ENCODE results near the gene ASB13. TPM values are rescaled to one million over a fixed set of nuclear protein-coding genes. Genes with fewer than 3 reads are reported as not detected.

Gene ASB13
- total and polyA plus RNA-seq, 2 experiments from 2014 or later, result 16.9 to 18.1 TPM

- Histone ChIP-seq H3K27ac (no peak overlapping the region), H3K27me3 (no peaks in the 10 kb centered on the region), H4K20me1 (ENCODE audit: insufficient read depth, poor library complexity, severe bottlenecking) (no peaks in the 10 kb centered on the region), H3K4me1 (ENCODE audit: insufficient read depth) (no peaks in the 10 kb centered on the region), H3K9me2 (replicated peaks; ENCODE audit: insufficient read depth) (no peaks in the 10 kb centered on the region), H3K79me2 (peaks cover 27% of the 10 kb centered on the region), H3K36me3 (replicated peaks; ENCODE audit: insufficient read depth, low read depth) (no peaks in the 10 kb centered on the region), H3K9me3 (ENCODE audit: low read depth) (no peaks in the 10 kb centered on the region), H2AFZ (peak overlapping the region; percentile 85), H3K4me3 (peak overlapping the region; percentile 94), H3K4me2 (peak overlapping the region; percentile 98)
- 61% methylated on average over 15 of the region's 15 CpGs for WGBS (ENCODE audit: low lambda C conversion rate, missing lambda C conversion rate)
- TF ChIP-seq EZH2 (IDR thresholded peaks at IDR 0.05; ENCODE audit: borderline replicate concordance) (no peak), CTCF (IDR thresholded peaks at IDR 0.05; ENCODE audit: poor library complexity) (no peak), EZH2phosphoT487 (IDR thresholded peaks at IDR 0.05; ENCODE audit: low read depth, severe bottlenecking, unreplicated experiment) (no peak)
- DNase-seq (ENCODE audit: low spot score), result no peak
These were observed 641 bp upstream of the ASB13 start for GRCh38 chr10:5666841-5667630.

- 25% methylated on average over 9 of the region's 9 CpGs for WGBS (ENCODE audit: low lambda C conversion rate, missing lambda C conversion rate)
- no peaks in the 10 kb centered on the region for H3K27me3 ChIP-seq
- H3K36me3 ChIP-seq (replicated peaks; ENCODE audit: insufficient read depth, low read depth), result no peaks in the 10 kb centered on the region
- no peaks in the 10 kb centered on the region for H3K9me3 ChIP-seq (ENCODE audit: low read depth)
- peak overlapping the region; percentile 98 for H3K4me2 ChIP-seq
- no peaks in the 10 kb centered on the region for H4K20me1 ChIP-seq (ENCODE audit: insufficient read depth, poor library complexity, severe bottlenecking)
- peak overlapping the region; percentile 86 for H3K27ac ChIP-seq
- TF ChIP-seq CTCF (IDR thresholded peaks at IDR 0.05; ENCODE audit: poor library complexity), result no peak
- no peak for TF ChIP-seq EZH2phosphoT487 (IDR thresholded peaks at IDR 0.05; ENCODE audit: low read depth, severe bottlenecking, unreplicated experiment)
- no peak for TF ChIP-seq EZH2 (IDR thresholded peaks at IDR 0.05; ENCODE audit: borderline replicate concordance)
- no peaks in the 10 kb centered on the region for H3K9me2 ChIP-seq (replicated peaks; ENCODE audit: insufficient read depth)
- DNase-seq (ENCODE audit: low spot score), result no peak
- peak overlapping the region; percentile 94 for H3K4me3 ChIP-seq
- H2AFZ ChIP-seq, result peak overlapping the region; percentile 81
- peaks cover 39% of the 10 kb centered on the region for H3K79me2 ChIP-seq
- peaks cover under 1% of the 10 kb centered on the region for H3K4me1 ChIP-seq (ENCODE audit: insufficient read depth)
These were observed 905 bp downstream of the ASB13 start for GRCh38 chr10:5665373-5666007.

- Histone ChIP-seq H3K27me3 (no peaks in the 10 kb centered on the region), H3K9me2 (replicated peaks; ENCODE audit: insufficient read depth) (no peaks in the 10 kb centered on the region), H3K4me2 (no peak overlapping the region), H2AFZ (no peak overlapping the region), H3K4me3 (no peak overlapping the region), H3K79me2 (peaks cover 39% of the 10 kb centered on the region), H3K4me1 (ENCODE audit: insufficient read depth) (peaks cover 10% of the 10 kb centered on the region), H3K9me3 (ENCODE audit: low read depth) (no peaks in the 10 kb centered on the region), H3K27ac (no peak overlapping the region), H4K20me1 (ENCODE audit: insufficient read depth, poor library complexity, severe bottlenecking) (no peaks in the 10 kb centered on the region), H3K36me3 (replicated peaks; ENCODE audit: insufficient read depth, low read depth) (no peaks in the 10 kb centered on the region)
- 58% methylated on average over 9 of the region's 12 CpGs for WGBS (ENCODE audit: low lambda C conversion rate, missing lambda C conversion rate)
- DNase-seq (ENCODE audit: low spot score), result no peak
- TF ChIP-seq EZH2 (IDR thresholded peaks at IDR 0.05; ENCODE audit: borderline replicate concordance) (no peak), EZH2phosphoT487 (IDR thresholded peaks at IDR 0.05; ENCODE audit: low read depth, severe bottlenecking, unreplicated experiment) (no peak), CTCF (IDR thresholded peaks at IDR 0.05; ENCODE audit: poor library complexity) (no peak)
These were observed 2.5 kb downstream of the ASB13 start for GRCh38 chr10:5663692-5664427.
